Fibroblast of the aortic adventitia (primary cell): Measurements from ENCODE around the gene PRMT2. TPM values are rescaled to one million over a fixed set of nuclear protein-coding genes. Genes with fewer than 3 reads are reported as not detected.
A peak's percentile ranks its signal among the peaks of the same experiment; 100 is the strongest.

ENCODE experiments used
- DNase-seq: peaks from one replicate; pipeline ENCODE4 v3.0.0-alpha.2; 2010; ENCODE audit warnings: low read depth
- H3K4me3 ChIP-seq: 2 replicates; pipeline ENCODE4 v1.5.1; 2011; ENCODE audit warnings: low read depth, mild to moderate bottlenecking, control low read depth, low read length, moderate library complexity
- CTCF ChIP-seq: IDR thresholded peaks from 2 replicates; pipeline ENCODE4 v1.5.1; 2011; ENCODE audit warnings: mild to moderate bottlenecking, low read length, control low read depth, inconsistent platforms; ENCODE audit not compliant: insufficient read depth
- total RNA-seq: library from RNA; depleted of rRNA; stranded (reverse); fragments of >200 nt; gene quantifications from 2 replicates; pipeline ENCODE4 v1.2.3, GENCODE V29; 2012; ENCODE audit warnings: low replicate concordance

The PRMT2 gene
- total RNA-seq, 1 donor: 96.6 TPM

GRCh38 chr21:46617267-46618051, 18.0 kb upstream of the PRMT2 start:
- no peak for TF ChIP-seq CTCF
- peak; percentile 44 for DNase-seq

GRCh38 chr21:46618738-46619379, 16.6 kb upstream of the PRMT2 start:
- TF ChIP-seq CTCF: no peak
- H3K4me3 ChIP-seq: no peak overlapping the region
- DNase-seq: no peak

More at GRCh38 chr21:46617267-46618051, 18.0 kb upstream of the PRMT2 start:
- H3K4me3 ChIP-seq: no peak overlapping the region

GRCh38 chr21:46619846-46620245, 15.6 kb upstream of the PRMT2 start:
- peak; percentile 34 for DNase-seq
- no peak overlapping the region for H3K4me3 ChIP-seq
- no peak for TF ChIP-seq CTCF

- H3K4me3 ChIP-seq: no peak overlapping the region
- no peak for TF ChIP-seq CTCF
- no peak for DNase-seq
Observed at GRCh38 chr21:46620846-46621245, 14.6 kb upstream of the PRMT2 start.

- no peak overlapping the region for H3K4me3 ChIP-seq
- no peak for DNase-seq
- TF ChIP-seq CTCF: no peak
Observed at GRCh38 chr21:46621457-46622182, 13.9 kb upstream of the PRMT2 start.

- H3K4me3 ChIP-seq: no peak overlapping the region
- no peak for TF ChIP-seq CTCF
- no peak for DNase-seq
Observed at GRCh38 chr21:46622226-46622625, 13.2 kb upstream of the PRMT2 start.
